Measurements from ENCODE around the gene SNTG2.
A peak's percentile ranks its signal among the peaks of the same experiment; 100 is the strongest.

The SNTG2 gene

GRCh38 chr2:953975-954686 lies 3.5 kb downstream of the SNTG2 start:
- Mint-ChIP-seq H3K27me3 (ENCODE audit: low read depth) (peaks cover 50% of the 10 kb centered on the region), H3K36me3 (ENCODE audit: low read depth) (no peaks in the 10 kb centered on the region), H3K4me3 (no peak overlapping the region), H3K9me3 (no peaks in the 10 kb centered on the region), H3K4me1 (ENCODE audit: low read depth) (peaks cover 5% of the 10 kb centered on the region), H3K27ac (no peak overlapping the region)
- no peak for DNase-seq (ENCODE audit: low spot score)

- Mint-ChIP-seq H3K4me1 (ENCODE audit: low read depth) (peaks cover 1% of the 10 kb centered on the region), H3K27ac (no peak overlapping the region), H3K9me3 (no peaks in the 10 kb centered on the region), H3K36me3 (ENCODE audit: low read depth) (no peaks in the 10 kb centered on the region), H3K4me3 (no peak overlapping the region), H3K27me3 (ENCODE audit: low read depth) (peaks cover 47% of the 10 kb centered on the region)
- DNase-seq (ENCODE audit: low spot score): no peak
Measured at GRCh38 chr2:954687-955000, 4.0 kb downstream of the SNTG2 start.

DNA sequence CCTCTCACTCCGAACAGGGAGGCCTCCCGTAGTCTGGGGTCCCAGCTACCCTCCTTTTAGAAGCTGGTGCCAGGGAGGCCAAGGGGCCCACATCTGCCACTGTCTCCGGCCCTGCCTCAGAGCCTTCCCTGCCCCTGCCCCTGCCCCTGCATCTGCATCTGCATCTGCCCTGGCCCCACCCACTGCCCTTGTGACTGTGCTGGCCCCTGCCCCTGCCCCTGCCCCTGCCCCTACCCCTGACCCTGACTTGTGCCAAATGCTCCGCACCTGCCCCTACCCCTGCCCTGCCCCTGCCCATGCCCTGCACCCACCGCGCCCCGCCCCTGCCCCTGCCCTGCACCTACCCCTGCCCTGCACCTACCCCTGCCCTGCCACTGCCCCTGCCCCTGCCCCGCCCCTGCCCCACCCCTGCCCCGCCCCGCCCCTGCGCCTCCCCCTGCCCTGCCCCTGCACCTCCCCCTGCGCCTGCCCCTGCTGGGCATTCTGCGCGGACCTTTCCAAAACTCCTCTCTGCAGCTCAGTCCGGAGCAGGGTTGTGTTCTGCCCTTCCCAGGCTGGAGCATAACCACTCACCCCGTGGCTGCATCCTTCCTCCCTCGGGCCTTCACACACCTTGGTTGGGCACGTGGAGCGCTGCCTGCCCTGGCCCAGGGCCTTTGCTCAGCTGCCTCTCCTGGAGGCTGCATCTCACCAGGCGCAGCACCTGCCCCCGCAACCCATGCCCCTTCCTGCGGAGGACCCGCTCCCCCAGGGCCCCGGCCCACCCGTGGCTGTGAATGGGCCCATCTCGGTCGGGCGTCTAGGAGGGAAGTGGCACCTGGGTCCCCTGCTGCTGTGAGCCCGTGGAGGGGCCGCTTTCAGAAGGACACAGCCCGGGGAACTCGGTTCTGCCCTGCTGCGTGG lies 5.4 kb downstream of the SNTG2 start:
- Mint-ChIP-seq H3K27me3 (ENCODE audit: low read depth) (peaks cover 42% of the 10 kb centered on the region), H3K4me3 (no peak overlapping the region), H3K4me1 (ENCODE audit: low read depth) (no peaks in the 10 kb centered on the region), H3K9me3 (no peaks in the 10 kb centered on the region), H3K27ac (no peak overlapping the region), H3K36me3 (ENCODE audit: low read depth) (no peaks in the 10 kb centered on the region)
- no peak for DNase-seq (ENCODE audit: low spot score)

- no peaks in the 10 kb centered on the region for H3K36me3 Mint-ChIP-seq (ENCODE audit: low read depth)
- no peak overlapping the region for H3K4me3 Mint-ChIP-seq
- DNase-seq (ENCODE audit: low spot score): no peak
- H3K4me1 Mint-ChIP-seq (ENCODE audit: low read depth): no peaks in the 10 kb centered on the region
- peaks cover 12% of the 10 kb centered on the region for H3K27me3 Mint-ChIP-seq (ENCODE audit: low read depth)
- H3K27ac Mint-ChIP-seq: no peak overlapping the region
- no peaks in the 10 kb centered on the region for H3K9me3 Mint-ChIP-seq
Measured at GRCh38 chr2:959457-959856, 8.8 kb downstream of the SNTG2 start.

GRCh38 chr2:960061-960736 lies 9.6 kb downstream of the SNTG2 start:
- peaks cover 9% of the 10 kb centered on the region for H3K27me3 Mint-ChIP-seq (ENCODE audit: low read depth)
- no peaks in the 10 kb centered on the region for H3K36me3 Mint-ChIP-seq (ENCODE audit: low read depth)
- no peaks in the 10 kb centered on the region for H3K4me1 Mint-ChIP-seq (ENCODE audit: low read depth)
- DNase-seq (ENCODE audit: low spot score): no peak
- H3K27ac Mint-ChIP-seq: no peak overlapping the region
- no peak overlapping the region for H3K4me3 Mint-ChIP-seq
- no peaks in the 10 kb centered on the region for H3K9me3 Mint-ChIP-seq

GRCh38 chr2:961786-962185 lies 11.1 kb downstream of the SNTG2 start:
- no peak overlapping the region for H3K4me3 Mint-ChIP-seq
- H3K27me3 Mint-ChIP-seq (ENCODE audit: low read depth): peaks cover 9% of the 10 kb centered on the region
- no peaks in the 10 kb centered on the region for H3K4me1 Mint-ChIP-seq (ENCODE audit: low read depth)
- H3K36me3 Mint-ChIP-seq (ENCODE audit: low read depth): no peaks in the 10 kb centered on the region
- no peak overlapping the region for H3K27ac Mint-ChIP-seq
- DNase-seq (ENCODE audit: low spot score): no peak
- H3K9me3 Mint-ChIP-seq: no peaks in the 10 kb centered on the region

GRCh38 chr2:963876-964275 lies 13.2 kb downstream of the SNTG2 start:
- Mint-ChIP-seq H3K27me3 (ENCODE audit: low read depth) (peaks cover 11% of the 10 kb centered on the region), H3K9me3 (peaks cover 7% of the 10 kb centered on the region), H3K4me1 (ENCODE audit: low read depth) (no peaks in the 10 kb centered on the region), H3K36me3 (ENCODE audit: low read depth) (no peaks in the 10 kb centered on the region), H3K4me3 (no peak overlapping the region), H3K27ac (no peak overlapping the region)
- no peak for DNase-seq (ENCODE audit: low spot score)

GRCh38 chr2:964562-964961 lies 13.9 kb downstream of the SNTG2 start:
- H3K27ac Mint-ChIP-seq: no peak overlapping the region
- peaks cover 9% of the 10 kb centered on the region for H3K27me3 Mint-ChIP-seq (ENCODE audit: low read depth)
- DNase-seq (ENCODE audit: low spot score): no peak
- H3K9me3 Mint-ChIP-seq: peaks cover 7% of the 10 kb centered on the region
- no peaks in the 10 kb centered on the region for H3K36me3 Mint-ChIP-seq (ENCODE audit: low read depth)
- no peaks in the 10 kb centered on the region for H3K4me1 Mint-ChIP-seq (ENCODE audit: low read depth)
- H3K4me3 Mint-ChIP-seq: no peak overlapping the region

GRCh38 chr2:965640-966147 lies 15.0 kb downstream of the SNTG2 start:
- H3K9me3 Mint-ChIP-seq: peaks cover 7% of the 10 kb centered on the region
- H3K27ac Mint-ChIP-seq: no peak overlapping the region
- no peaks in the 10 kb centered on the region for H3K36me3 Mint-ChIP-seq (ENCODE audit: low read depth)
- no peak overlapping the region for H3K4me3 Mint-ChIP-seq
- peaks cover 9% of the 10 kb centered on the region for H3K27me3 Mint-ChIP-seq (ENCODE audit: low read depth)
- H3K4me1 Mint-ChIP-seq (ENCODE audit: low read depth): no peaks in the 10 kb centered on the region
- DNase-seq (ENCODE audit: low spot score): no peak

- Mint-ChIP-seq H3K36me3 (ENCODE audit: low read depth) (peaks cover 2% of the 10 kb centered on the region), H3K4me3 (no peak overlapping the region), H3K9me3 (peaks cover 24% of the 10 kb centered on the region), H3K27ac (no peak overlapping the region), H3K27me3 (ENCODE audit: low read depth) (peaks cover 22% of the 10 kb centered on the region), H3K4me1 (ENCODE audit: low read depth) (peaks cover 16% of the 10 kb centered on the region)
- no peak for DNase-seq (ENCODE audit: low spot score)
Measured at GRCh38 chr2:973129-973528, 22.5 kb downstream of the SNTG2 start.

- Mint-ChIP-seq H3K27ac (peak overlapping the region; percentile 60), H3K27me3 (ENCODE audit: low read depth) (peaks cover 16% of the 10 kb centered on the region), H3K4me1 (ENCODE audit: low read depth) (peaks cover 16% of the 10 kb centered on the region)
Measured at GRCh38 chr2:974054-974453, 23.4 kb downstream of the SNTG2 start.

GRCh38 chr2:974502-974901 lies 23.9 kb downstream of the SNTG2 start:
- Mint-ChIP-seq H3K4me1 (ENCODE audit: low read depth) (peaks cover 16% of the 10 kb centered on the region), H3K4me3 (peak overlapping the region; percentile 25)

More at GRCh38 chr2:974054-974453, 23.4 kb downstream of the SNTG2 start:
- H3K4me3 Mint-ChIP-seq: peak overlapping the region; percentile 25
- DNase-seq (ENCODE audit: low spot score): no peak
- peaks cover 17% of the 10 kb centered on the region for H3K9me3 Mint-ChIP-seq
- peaks cover 2% of the 10 kb centered on the region for H3K36me3 Mint-ChIP-seq (ENCODE audit: low read depth)

GRCh38 chr2:975095-975494 lies 24.4 kb downstream of the SNTG2 start:
- H3K4me3 Mint-ChIP-seq: no peak overlapping the region
- peaks cover 17% of the 10 kb centered on the region for H3K9me3 Mint-ChIP-seq
- H3K4me1 Mint-ChIP-seq (ENCODE audit: low read depth): peaks cover 16% of the 10 kb centered on the region
- H3K27ac Mint-ChIP-seq: no peak overlapping the region
- H3K36me3 Mint-ChIP-seq (ENCODE audit: low read depth): peaks cover 2% of the 10 kb centered on the region
- DNase-seq (ENCODE audit: low spot score): no peak
- H3K27me3 Mint-ChIP-seq (ENCODE audit: low read depth): peaks cover 16% of the 10 kb centered on the region

More at GRCh38 chr2:974502-974901, 23.9 kb downstream of the SNTG2 start:
- Mint-ChIP-seq H3K27ac (peak overlapping the region; percentile 60), H3K36me3 (ENCODE audit: low read depth) (peaks cover 2% of the 10 kb centered on the region), H3K27me3 (ENCODE audit: low read depth) (peaks cover 16% of the 10 kb centered on the region), H3K9me3 (peaks cover 17% of the 10 kb centered on the region)
- DNase-seq (ENCODE audit: low spot score): no peak
